ENCODE results near the gene LARP1.

- TF ChIP-seq ZBTB40 (IDR thresholded peaks at IDR 0.05; ENCODE audit: borderline replicate concordance), result no peak
- TF ChIP-seq ETV6 (conservative IDR thresholded peaks at IDR 0.05 in 1 of 2, IDR thresholded peaks at IDR 0.05 in 1 of 2; ENCODE audit: borderline replicate concordance in 1 of 2, low read depth in 1 of 2), result 0 out of 4 replicates have a peak, but pooled peaks of 1 of the 2 experiments have one; percentile 4
- TF ChIP-seq PKNOX1 (IDR thresholded peaks at IDR 0.05), result no peak
- TF ChIP-seq CTCF (IDR thresholded peaks at IDR 0.05 in 2 of 3, conservative IDR thresholded peaks at IDR 0.05 in 1 of 3; ENCODE audit: control insufficient read depth in 2 of 3, extremely low read depth in 1 of 3, insufficient read depth in 1 of 3, low read depth in 3 of 3, low read length in 3 of 3), result 0 out of 6 replicates have a peak, but pooled peaks of 1 of the 3 experiments have one; percentile 5
- no peak for TF ChIP-seq POLR2AphosphoS2 (IDR thresholded peaks at IDR 0.05; ENCODE audit: low read depth, low read length)
- peak; percentile 39; the same call in 1 of the 2 replicates for TF ChIP-seq POLR2AphosphoS5 (IDR thresholded peaks at IDR 0.05; ENCODE audit: low read length)
- TF ChIP-seq POLR2A (IDR thresholded peaks at IDR 0.05; ENCODE audit: low read depth, low read length), result peak; percentile 67; the same call in 1 of the 2 replicates
- TF ChIP-seq E2F4 (IDR thresholded peaks at IDR 0.05; ENCODE audit: low read depth, low read length), result peak; percentile 40; the same call in 1 of the 2 replicates
- TF ChIP-seq NR2C1 (IDR thresholded peaks at IDR 0.05), result no peak
- peak; percentile 48 for TF ChIP-seq CREM (IDR thresholded peaks at IDR 0.05; ENCODE audit: low read depth)
- no peak for TF ChIP-seq RCOR1 (conservative IDR thresholded peaks at IDR 0.05; ENCODE audit: low read depth, low read length)
- TF ChIP-seq ZNF274 (IDR thresholded peaks at IDR 0.05; ENCODE audit: insufficient read depth, insufficient read length), result no peak
- no peak for TF ChIP-seq RAD21 (IDR thresholded peaks at IDR 0.05; ENCODE audit: insufficient read depth, low read depth, low read length)
These were observed 102.5 kb downstream of the LARP1 start for GRCh38 chr5:154857530-154858296.

Data from GM12878 (cell line).